GM11168 (cell line): ENCODE results near the gene KNDC1.

ENCODE experiments used
- in situ Hi-C: fragments of 300-500 bp; cut with MboI; formaldehyde crosslinking; loops from one replicate; pipeline ENCODE4 v1.12.0; 2022; ENCODE audit warnings: low sequenced_read_pairs; ENCODE audit not compliant: unreplicated experiment

KNDC1 gene

GRCh38 chr10:133159611-133159949 lies 439 bp upstream of the KNDC1 start:
- in situ Hi-C loops: no loop called here

- in situ Hi-C loops: no loop called here
These were observed 930 bp downstream of the KNDC1 start for GRCh38 chr10:133160826-133161471.

- in situ Hi-C loops: no loop called here
These were observed 1.6 kb downstream of the KNDC1 start for GRCh38 chr10:133161486-133162109.

GRCh38 chr10:133162178-133162909 lies 2.3 kb downstream of the KNDC1 start:
- in situ Hi-C loops: no loop called here

DNA sequence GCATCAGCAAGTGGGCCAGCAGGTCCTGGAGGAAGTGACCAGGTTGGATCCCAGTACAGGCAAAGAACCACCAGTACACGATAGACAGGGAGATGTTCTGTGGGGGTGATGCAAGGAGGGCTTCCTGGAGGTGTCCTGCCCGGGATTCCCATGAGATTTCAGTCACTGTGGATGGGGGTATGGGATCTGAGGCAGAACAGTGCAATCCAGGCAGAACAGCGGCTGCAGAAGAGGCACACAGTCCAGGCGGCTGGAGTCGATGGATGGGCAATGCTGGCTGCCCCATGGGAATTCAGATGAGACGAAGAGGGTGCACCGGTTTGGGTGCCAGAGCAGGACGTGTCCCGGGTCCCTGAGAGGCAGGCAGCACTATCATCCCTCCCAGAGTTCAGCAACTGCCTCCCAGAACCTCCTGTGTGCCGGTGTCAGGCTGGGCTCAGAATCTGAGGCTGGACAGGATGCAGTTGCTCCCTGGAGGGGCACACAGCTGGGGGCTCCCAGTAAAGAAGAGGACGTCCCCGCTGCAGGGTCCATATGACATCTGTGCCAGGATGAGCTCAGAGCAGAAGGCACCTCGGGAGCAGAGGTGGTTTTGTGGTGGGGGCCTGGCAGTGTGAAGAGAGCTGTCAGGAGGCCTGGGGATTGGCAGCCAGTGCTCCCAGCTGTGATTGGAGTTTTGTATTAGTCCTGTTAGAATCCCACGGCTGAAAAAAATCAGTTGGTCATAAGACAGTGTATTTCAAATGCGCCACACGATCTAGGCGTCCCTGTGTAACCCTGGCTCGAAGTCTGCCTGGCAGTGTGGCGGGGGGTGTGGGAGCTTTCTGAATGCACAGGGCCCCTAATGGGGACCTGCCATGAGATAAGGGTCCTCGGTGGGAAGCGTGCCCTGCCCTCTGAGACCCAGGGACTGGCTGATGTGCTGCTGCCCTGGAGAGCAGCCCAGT lies 3.2 kb downstream of the KNDC1 start:
- in situ Hi-C loops: no loop called here

DNA sequence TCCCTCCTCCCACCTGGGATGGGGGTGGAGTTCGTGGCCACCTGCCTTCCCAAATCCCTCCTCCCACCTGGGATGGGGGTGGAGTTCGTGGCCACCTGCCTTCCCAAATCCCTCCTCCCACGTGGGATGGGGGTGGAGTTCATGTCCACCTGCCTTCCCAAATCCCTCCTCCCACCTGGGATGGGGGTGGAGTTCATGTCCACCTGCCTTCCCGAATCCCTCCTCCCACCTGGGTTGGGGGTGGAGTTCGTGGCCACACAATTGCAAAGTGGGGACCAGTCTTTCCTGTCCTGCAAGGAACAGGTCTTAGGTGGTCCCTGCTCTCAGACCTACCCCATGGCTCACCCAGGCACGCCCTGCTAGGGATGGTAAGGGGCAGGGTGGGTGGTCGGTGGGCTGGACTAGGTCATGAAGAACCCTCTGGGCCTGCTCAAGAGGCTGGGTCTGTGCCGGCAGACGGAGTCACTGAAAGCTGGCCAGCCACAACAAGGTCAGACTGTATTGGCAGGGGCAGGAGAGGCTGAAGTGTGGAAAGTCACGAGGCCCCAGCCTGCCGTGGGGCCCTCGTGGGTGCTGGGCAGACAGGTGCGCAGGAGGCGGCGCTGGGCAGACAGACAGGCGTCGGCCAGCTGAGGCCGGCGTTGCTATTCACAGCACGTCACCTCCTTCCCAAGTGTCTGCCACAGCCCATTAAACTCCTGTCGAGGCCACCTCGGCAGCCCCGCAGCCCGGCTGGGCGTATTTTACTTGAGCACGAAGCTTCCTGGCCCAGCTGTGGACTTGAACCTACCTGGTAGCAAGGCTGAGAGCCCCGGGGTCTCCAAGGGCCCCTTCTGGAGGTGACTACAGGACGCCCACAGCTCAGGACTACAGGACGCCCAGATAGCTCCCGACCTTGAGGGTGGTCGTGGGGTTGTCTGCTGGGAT lies 4.1 kb downstream of the KNDC1 start:
- in situ Hi-C loops: no loop called here

GRCh38 chr10:133164816-133165555 lies 5.0 kb downstream of the KNDC1 start:
- in situ Hi-C loops: no loop called here

DNA sequence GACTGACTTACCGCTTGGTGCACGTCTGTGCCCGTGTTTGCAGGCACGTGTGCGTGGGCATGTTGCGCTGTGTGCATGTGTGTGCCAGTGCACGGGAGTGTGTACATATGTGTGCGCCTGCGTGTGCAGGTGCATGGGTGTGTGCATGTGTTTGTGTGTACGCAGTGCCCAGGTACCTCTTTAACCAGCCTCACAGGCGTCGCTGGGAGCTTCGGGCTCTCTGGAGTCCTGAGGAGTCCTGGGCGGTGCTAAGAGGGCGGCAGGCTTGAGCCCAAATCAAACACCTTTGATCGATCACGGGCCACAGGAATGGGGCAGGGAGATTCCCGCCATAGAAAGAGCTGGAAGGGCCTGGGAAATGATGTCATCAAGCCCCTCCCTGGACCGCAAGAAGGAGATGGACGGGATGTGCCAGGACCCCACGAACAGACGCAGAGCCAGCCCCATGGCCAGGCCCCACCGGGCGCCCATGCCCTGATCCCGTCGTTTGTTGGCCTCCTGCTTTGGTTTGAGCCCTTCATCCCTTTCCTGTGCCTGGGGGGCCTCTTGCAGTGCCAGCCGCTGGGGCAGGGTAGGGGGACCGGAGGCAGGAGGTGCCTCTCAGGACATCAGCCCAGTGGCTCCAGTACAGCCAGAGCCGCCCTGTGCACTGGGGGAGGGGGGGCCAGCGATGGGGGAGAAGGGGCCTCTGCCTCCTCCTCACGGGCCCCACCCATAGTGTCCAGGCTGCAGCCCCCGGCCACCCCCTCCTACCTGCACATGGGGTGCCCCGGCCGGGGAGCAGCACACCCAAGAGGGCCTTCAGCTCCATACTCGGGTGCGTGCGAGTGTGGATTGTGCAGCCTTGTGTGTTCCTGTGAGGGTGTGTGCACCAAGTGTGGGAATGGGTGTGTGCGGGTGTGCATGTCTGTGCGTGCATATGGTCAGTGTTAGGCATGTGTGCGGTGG lies 5.8 kb downstream of the KNDC1 start:
- in situ Hi-C loops: no loop called here

- in situ Hi-C loops: no loop called here
These were observed 6.4 kb downstream of the KNDC1 start for GRCh38 chr10:133166504-133166827.

DNA sequence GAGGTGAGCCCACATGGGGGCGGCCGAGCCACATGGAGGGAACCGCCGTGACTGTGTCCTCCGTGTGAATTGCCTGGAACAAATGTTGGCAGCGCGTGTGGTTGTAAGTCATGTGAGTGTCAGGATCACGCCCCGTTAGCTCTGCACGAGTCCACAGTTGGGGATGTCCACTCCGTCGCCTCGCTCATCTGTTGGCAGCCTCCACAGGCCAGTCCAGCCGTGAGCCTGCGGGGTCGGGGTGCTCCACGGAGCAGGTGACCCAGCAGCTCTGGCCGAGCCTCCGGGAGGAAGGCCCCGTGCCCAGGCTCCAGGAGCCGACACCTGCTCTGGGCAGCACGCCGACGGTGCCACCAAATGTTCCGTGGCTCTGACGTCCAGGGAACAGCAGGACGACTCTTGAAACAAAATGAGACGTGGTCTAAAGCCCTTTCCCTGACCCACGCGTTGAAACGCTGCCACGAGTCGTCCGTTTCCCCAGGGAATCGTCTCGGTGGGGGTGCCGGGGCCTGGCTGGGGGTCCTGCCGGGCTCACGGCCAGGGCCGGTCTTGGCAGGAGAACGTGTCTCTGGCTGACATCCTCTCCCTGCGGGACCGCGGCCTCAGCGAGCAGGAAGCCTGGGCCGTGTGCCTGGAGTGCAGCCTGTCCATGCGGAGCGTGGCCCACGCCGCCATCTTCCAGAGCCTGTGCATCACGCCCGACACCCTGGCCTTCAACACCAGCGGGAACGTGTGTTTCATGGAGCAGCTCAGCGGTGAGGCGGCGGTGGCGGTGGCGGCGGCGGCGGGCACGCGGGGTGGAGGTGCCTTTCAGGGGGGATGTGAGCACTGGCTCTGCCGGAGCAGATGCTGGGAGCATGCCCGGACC lies 7.0 kb downstream of the KNDC1 start:
- in situ Hi-C loops: no loop called here

- in situ Hi-C loops: no loop called here
These were observed 7.9 kb downstream of the KNDC1 start for GRCh38 chr10:133167693-133168616.

DNA sequence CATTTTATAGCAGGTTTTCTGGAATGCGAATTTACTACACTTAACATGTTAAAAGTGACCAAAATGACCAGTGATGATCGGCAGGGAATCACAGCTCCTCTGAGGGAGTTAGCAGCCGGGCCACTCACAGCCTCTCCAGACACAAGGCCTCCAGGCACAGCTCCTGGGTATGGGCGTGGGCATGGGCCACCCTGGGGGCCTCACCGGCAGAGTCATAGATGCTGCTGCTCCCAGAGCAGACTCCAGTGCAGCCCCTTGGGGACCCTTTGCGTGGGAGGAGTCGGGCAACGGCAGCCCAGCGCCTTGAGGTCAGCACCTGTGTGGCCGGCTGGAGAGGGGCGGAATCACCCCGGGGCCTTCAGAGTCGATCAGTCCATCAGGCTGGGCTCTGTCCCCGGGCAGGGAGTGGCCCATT lies 8.6 kb downstream of the KNDC1 start:
- in situ Hi-C loops: no loop called here

DNA sequence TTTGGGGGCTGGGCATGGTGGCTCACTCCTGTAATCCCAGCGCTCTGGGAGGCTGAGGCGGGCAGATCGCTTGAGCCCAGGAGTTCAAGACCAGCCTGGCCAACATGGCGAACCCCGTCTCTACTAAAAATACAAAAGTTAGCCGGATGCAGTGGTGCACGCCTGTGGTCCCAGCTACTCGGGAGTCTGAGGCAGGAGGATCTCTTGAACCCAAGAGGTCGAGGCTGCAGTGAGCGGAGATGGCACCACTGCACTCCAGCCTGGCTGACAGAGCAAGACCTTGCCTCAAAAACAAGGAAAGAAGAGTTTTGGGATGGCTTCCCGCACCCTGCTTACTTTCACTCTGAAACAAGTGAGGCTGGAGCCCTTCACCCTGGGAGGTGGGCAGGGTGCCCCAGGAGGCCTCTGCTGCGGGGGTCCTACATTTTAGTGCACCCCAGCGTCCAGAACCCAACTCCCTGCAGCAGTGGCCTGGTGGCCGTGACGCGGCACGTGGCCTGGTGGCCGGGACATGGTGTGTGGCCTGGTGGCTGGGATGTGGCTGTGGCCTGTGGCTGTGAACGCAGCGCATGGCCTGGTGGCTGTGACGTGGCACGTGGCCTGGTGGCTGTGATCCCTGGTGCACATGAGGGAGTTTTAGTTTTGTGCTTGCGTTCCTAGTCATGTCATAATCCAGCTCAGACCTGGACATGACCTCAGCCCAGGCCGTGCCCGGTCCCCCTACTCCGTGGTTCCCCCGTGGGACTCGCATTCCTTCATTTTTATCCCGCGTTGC lies 9.3 kb downstream of the KNDC1 start:
- in situ Hi-C loops: no loop called here

GRCh38 chr10:133170092-133170491 lies 10.1 kb downstream of the KNDC1 start:
- in situ Hi-C loops: no loop called here
